HG03565 (cell line): Measurements from ENCODE around the gene C6orf47.
"Not testable (repeated sequence)": the region's sequence is repeated elsewhere in the genome, so short reads cannot be mapped to it uniquely, and the experiment has no call there.

Experiments
- ATAC-seq: cut with Tn5 transposase; IDR thresholded peaks from one replicate; pipeline ENCODE4 v1.9.1; 2021; ENCODE audit warnings: mild to moderate bottlenecking, moderate library complexity; ENCODE audit not compliant: unreplicated experiment

C6orf47 gene, protein sequence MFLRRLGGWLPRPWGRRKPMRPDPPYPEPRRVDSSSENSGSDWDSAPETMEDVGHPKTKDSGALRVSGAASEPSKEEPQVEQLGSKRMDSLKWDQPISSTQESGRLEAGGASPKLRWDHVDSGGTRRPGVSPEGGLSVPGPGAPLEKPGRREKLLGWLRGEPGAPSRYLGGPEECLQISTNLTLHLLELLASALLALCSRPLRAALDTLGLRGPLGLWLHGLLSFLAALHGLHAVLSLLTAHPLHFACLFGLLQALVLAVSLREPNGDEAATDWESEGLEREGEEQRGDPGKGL

DNA sequence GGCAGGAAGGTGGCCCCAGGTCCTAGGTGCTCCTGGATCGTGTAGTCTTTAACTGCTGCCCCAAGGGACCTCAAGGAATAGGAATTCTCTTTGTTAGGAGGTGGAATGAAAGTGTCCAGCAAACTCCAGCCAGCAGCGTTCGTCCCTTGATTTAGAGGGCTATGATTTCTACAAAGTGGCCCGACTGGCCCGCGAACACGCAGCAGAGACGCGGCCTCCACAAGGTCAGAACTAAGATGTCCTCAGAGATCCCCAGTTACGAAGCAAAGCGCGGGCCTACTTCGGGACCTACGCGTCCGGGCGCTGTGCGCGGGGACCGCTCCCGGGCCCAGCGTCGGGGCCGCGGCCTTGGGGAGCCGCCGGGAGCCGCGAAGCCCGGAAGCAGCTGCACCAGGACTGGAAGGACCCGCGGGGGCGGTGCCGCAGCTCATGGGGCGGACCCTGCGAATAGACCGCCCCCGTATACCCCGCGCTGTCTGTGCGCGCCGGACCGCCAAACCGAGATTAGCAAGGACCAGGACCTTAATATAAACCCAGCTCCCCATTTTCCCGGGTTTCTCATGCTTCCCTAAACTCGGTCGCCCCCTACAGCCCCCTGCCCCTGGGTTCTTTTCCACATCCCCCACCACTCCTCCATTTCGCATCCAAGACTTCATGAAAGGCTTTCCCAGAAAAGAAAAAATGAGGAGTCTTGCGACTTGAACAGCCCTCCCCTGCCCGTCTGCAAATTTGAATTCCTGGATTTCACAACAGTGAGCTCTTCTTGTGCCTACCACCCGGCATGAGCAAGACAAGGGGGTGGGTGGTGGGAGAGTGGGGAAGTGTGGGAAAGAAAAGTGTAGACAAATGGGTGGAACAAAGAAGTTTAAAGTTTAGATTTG lies at the start of gene C6orf47:
TSS of gene C6orf47 (minus strand) at position 398 of the 881 bp plus-strand sequence. CDS start 831 bp downstream, outside the sequence.
- ATAC-seq: no peak

- ATAC-seq: not testable (repeated sequence)
Observed at GRCh38 chr6:31709157-31709556, 48.6 kb upstream of the C6orf47 start.

DNA sequence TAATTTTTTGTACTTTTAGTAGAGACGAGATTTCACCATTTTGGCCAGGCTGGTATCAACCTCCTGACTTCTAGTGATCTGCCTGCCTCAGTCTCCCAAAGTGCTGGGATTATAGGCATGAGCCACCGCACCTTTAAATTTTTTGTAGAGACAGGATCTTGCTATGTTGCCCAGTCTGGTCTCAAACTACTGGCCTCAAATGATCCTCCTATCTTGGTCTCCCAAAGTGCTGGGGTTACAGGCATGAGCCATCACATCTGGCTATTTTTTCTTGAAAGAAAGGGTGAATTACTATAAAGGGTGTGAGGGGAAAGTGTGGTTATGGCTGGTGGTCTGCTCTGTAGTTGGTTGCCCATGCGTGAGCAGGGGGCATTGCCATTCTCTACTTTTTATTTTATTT lies 47.6 kb upstream of the C6orf47 start:
- ATAC-seq: no peak

DNA sequence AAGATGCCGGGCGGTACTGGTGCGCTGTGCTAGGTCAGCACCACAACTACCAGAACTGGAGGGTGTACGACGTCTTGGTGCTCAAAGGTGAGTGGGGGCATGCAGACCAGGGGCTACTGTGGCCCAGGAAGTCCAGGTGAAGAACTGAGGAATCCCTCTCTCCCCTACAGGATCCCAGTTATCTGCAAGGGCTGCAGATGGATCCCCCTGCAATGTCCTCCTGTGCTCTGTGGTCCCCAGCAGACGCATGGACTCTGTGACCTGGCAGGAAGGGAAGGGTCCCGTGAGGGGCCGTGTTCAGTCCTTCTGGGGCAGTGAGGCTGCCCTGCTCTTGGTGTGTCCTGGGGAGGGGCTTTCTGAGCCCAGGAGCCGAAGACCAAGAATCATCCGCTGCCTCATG lies 47.1 kb upstream of the C6orf47 start:
- no peak for ATAC-seq

DNA sequence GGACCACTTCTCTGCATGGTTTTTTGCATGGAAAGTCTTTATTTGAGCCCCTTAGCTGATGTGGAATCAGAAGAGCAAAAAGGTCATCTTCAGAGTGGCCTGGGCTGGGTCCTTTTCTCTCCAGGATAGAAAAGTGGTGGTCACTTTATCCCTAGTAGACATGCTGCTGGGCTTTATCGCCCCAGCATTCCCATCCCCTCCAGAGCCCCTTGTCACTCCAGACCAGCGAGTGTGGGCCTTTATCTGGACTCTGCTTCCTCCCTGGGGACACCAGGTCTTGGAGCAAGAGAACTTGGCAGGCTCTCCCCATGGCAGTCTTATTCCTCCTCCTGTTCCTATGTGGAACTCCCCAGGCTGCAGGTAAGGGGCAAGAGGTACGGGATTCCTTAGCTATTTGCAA lies 46.0 kb upstream of the C6orf47 start, which contains the start of gene LY6G6F:
TSS of gene LY6G6F (plus strand) at position 268 of the 400 bp plus-strand sequence. CDS start at position 309, 41 bp downstream.
- ATAC-seq: no peak

GRCh38 chr6:31705931-31706330 lies 45.4 kb upstream of the C6orf47 start:
- ATAC-seq: no peak

- peak; percentile 80 for ATAC-seq
Observed at GRCh38 chr6:31702819-31703716, 42.5 kb upstream of the C6orf47 start, which contains the start of gene ABHD16A. Gene ABHD16A (minus strand): TSS chr6:31703324. CDS start chr6:31703281, 43 bp downstream.

- ATAC-seq: no peak
Observed at GRCh38 chr6:31702405-31702818, 41.8 kb upstream of the C6orf47 start.

DNA sequence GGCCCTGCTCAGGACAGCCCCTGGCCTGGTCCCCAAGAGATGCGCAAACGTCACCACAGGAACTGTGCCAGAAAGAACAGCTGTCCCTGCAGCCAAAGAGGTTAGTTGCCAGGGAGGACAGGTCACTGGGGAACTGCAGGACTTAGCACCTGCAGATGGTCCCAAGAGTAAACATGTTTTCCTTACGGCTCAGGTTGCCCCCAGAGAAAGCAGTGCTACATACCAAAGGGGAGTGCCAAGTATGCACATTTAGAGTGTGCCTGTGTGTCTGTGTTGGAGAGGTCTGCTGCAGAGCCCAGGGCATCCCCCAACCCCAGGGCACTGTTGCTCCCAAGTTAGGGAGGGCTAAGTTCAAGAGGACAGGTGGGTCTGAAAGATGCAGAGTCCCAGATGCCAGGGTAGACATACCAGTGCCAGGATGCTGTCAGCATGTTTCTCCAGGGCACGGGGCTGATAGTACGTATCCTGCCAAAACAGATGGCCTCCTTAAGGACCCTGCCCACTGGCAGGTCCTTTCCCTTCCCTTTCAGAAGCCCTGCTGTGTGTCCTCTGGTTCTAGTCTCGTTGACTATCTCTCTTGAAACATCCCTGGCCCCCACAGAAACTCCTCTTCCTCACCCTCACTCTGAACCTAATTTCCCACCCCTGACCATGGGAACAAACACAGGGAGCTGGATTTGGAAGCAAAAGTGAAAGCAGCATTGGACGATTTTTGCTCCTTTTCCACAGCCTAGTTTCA lies 41.3 kb upstream of the C6orf47 start:
- no peak for ATAC-seq

DNA sequence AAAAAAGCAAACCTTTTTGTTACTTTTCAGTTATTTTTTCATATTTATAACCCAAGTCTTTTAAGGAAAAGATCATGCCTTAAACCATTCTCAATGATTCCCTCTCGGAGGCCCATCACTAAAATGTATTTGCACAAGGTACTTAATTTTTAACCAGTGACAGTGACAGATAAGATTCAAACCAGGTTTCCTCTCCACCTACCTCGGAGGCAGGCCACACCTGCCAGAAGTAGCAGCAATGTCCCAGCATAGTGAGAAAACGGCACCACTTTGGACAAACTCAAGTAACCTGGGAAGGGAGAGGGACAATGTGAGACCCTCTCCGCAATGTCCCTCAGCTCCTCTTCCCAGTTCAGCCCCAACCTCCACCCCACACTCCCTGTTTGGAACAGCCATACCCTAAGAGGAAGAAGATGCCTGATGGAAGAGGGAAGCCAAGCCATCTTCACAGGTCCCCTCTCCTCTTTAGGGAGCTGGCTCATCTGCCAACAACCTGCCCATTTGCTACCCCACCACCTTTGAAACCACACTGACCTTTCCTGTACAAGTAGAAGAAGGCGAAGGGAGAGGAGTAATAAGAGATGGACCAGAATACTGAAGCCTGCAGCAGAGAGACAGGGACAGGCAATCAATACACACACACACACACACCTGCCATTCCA lies 40.3 kb upstream of the C6orf47 start:
- no peak for ATAC-seq

GRCh38 chr6:31697555-31697954 lies 37.0 kb upstream of the C6orf47 start:
- ATAC-seq: no peak

- ATAC-seq: no peak
Observed at GRCh38 chr6:31693535-31693934, 33.0 kb upstream of the C6orf47 start.

GRCh38 chr6:31692886-31693285 lies 32.3 kb upstream of the C6orf47 start:
- no peak for ATAC-seq

GRCh38 chr6:31692353-31692752 lies 31.8 kb upstream of the C6orf47 start:
- no peak for ATAC-seq

DNA sequence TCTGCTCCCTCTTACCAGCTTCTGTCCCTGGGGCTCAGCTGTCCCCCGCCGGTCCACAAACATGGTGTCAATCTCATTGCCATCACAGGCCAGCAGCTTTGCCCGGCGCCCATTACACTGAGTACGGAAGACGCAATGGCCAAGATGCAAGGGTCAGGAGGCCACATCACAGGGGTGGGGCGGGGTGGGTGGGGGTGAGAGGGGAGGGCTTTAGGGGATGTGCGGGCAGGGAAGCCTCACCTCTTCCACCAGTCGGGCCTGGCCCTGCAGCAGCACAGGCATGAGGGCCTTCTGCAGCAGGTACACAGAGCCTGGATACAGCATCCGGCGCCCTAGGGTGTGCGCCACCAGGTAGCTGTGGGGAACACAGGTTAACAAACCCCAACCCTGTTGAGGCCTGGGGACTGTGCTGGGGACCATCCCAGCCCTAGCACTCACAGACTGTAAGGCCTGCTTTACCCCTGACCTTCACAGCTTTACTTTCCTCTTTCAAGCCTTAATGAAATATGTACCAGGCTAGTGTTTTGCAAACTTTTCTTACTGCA lies 31.1 kb upstream of the C6orf47 start:
- no peak for ATAC-seq

DNA sequence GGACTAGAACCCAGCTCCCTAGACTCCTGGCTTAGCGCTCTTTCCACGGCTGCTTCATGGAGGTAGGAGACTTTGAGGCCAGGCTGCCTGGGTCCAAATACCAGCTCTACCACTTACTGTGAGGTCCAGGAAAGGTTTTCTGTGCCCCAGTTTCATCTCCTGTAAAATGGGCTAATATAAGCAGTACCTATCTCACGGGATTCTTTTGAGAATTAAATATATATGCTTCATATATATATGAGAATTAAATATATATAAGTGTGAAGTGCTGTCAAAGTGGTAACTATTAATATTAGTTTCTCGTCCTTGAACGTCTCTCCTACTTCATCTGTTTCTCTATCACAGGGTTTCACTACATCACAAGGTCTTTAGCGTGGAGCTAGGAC lies 30.5 kb upstream of the C6orf47 start:
- ATAC-seq: no peak

DNA sequence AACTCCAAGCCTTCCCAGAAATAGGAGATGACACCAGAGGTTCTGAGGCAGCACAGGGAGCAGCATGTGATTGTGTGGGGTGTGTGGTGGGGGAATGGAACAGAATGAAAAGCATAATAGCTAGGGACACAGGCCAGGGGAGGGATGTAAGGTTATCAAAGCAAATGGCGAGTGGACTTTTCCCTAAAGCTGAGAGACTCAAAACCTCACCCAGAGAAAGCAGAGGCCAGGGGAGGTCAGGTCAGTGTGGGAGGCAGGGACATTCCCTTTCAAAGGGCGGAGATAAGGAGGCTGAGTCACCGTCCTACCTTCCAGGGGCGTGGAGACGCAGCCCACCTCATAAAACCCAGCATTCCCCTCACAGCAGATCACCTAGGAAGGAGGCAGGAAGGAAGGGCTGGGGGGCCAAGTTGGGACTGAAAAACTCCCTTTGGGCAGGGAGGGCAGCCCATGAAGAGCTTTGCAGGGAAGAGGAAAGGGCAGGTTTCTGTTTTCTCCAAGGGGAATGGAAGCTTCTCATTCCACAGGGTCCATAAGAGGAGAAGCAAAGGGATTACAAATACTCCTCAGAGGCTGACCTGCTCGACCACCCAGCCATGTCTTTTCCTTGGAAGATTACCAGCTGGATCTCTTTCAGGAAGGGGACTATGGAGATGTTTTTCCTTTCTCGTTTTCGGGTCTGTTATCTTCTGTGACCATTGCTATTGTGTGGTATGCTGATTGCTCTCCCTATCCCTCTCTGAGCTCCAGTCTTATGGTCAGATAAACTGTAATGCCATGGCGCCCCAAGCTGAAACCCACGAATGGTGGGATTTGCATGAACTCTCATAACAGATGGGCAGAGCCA lies 29.9 kb upstream of the C6orf47 start:
- ATAC-seq: no peak
